IPS-18c (cell line): ENCODE data around the gene SLC12A7.
"Not testable (repeated sequence)": the region's sequence is repeated elsewhere in the genome, so short reads cannot be mapped to it uniquely, and the experiment has no call there.

Experiments
- H3K4me3 ChIP-seq: 2 replicates; pipeline ENCODE4 v1.7.0; 2013; ENCODE audit warnings: low read depth, mild to moderate bottlenecking, low read length, moderate library complexity; ENCODE audit not compliant: insufficient read depth
- H3K9me3 ChIP-seq: one replicate; pipeline ENCODE4 v1.6.1; 2013; ENCODE audit warnings: mild to moderate bottlenecking, low read length, moderate library complexity; ENCODE audit not compliant: control insufficient read depth, insufficient read depth

SLC12A7 gene

GRCh38 chr5:1106385-1107166 is 5.3 kb downstream of the SLC12A7 start:
- Histone ChIP-seq H3K9me3 (no peaks in the 10 kb centered on the region), H3K4me3 (no peak overlapping the region)

- Histone ChIP-seq H3K4me3 (no peak overlapping the region), H3K9me3 (no peaks in the 10 kb centered on the region)
Measured at GRCh38 chr5:1105350-1106265, 6.3 kb downstream of the SLC12A7 start.

GRCh38 chr5:1104327-1105006 is 7.4 kb downstream of the SLC12A7 start:
- Histone ChIP-seq H3K9me3 (no peaks in the 10 kb centered on the region), H3K4me3 (no peak overlapping the region)

- no peak overlapping the region for H3K4me3 ChIP-seq
- no peaks in the 10 kb centered on the region for H3K9me3 ChIP-seq
Measured at GRCh38 chr5:1103505-1104326, 8.1 kb downstream of the SLC12A7 start.

- Histone ChIP-seq H3K9me3 (no peaks in the 10 kb centered on the region), H3K4me3 (no peak overlapping the region)
Measured at GRCh38 chr5:1103093-1103492, 8.8 kb downstream of the SLC12A7 start.

- no peaks in the 10 kb centered on the region for H3K9me3 ChIP-seq
- no peak overlapping the region for H3K4me3 ChIP-seq
Measured at GRCh38 chr5:1101961-1102713, 9.7 kb downstream of the SLC12A7 start.

- Histone ChIP-seq H3K9me3 (no peaks in the 10 kb centered on the region), H3K4me3 (no peak overlapping the region)
Measured at GRCh38 chr5:1100664-1101574, 10.9 kb downstream of the SLC12A7 start.

GRCh38 chr5:1099926-1100663 is 11.8 kb downstream of the SLC12A7 start:
- Histone ChIP-seq H3K9me3 (no peaks in the 10 kb centered on the region), H3K4me3 (no peak overlapping the region)

- H3K9me3 ChIP-seq = no peaks in the 10 kb centered on the region
- no peak overlapping the region for H3K4me3 ChIP-seq
Measured at GRCh38 chr5:1098986-1099597, 12.8 kb downstream of the SLC12A7 start.

GRCh38 chr5:1097988-1098385 is 13.9 kb downstream of the SLC12A7 start:
- not testable (repeated sequence) for H3K9me3 ChIP-seq, H3K4me3 ChIP-seq

- Histone ChIP-seq H3K4me3 (no peak overlapping the region), H3K9me3 (no peaks in the 10 kb centered on the region)
Measured at GRCh38 chr5:1097381-1097987, 14.4 kb downstream of the SLC12A7 start.

GRCh38 chr5:1096838-1097237 is 15.0 kb downstream of the SLC12A7 start:
- no peak overlapping the region for H3K4me3 ChIP-seq
- H3K9me3 ChIP-seq = no peaks in the 10 kb centered on the region

- H3K9me3 ChIP-seq = no peaks in the 10 kb centered on the region
- H3K4me3 ChIP-seq = no peak overlapping the region
Measured at GRCh38 chr5:1095990-1096363, 15.9 kb downstream of the SLC12A7 start.

GRCh38 chr5:1095302-1095989 is 16.4 kb downstream of the SLC12A7 start:
- H3K4me3 ChIP-seq = no peak overlapping the region
- H3K9me3 ChIP-seq = no peaks in the 10 kb centered on the region
